Thymus (tissue), 11 donors: ENCODE measurements around the gene STK10. TPM values are rescaled to one million over a fixed set of nuclear protein-coding genes. Genes with fewer than 3 reads are reported as not detected.

ENCODE experiments used
- DNase-seq, 9 donors: peaks; one replicate each; pipeline ENCODE4 v3.0.0-alpha.2; 2013; ENCODE audit warnings: low spot score in 9 of 9, low read depth in 6 of 9, missing footprints in 1 of 9
- H3K27ac ChIP-seq, 2 donors: one replicate each; pipeline ENCODE4 v1.5.1; 2013; ENCODE audit warnings: control low read depth in 1 of 2, low read depth in 1 of 2, low read length in 1 of 2, mild to moderate bottlenecking in 1 of 2, moderate library complexity in 1 of 2
- H3K27me3 ChIP-seq, 2 donors: one replicate each; pipeline ENCODE4 v1.5.1; 2013; ENCODE audit warnings: low read length in 1 of 2; ENCODE audit not compliant: control insufficient read depth in 2 of 2, insufficient read depth in 1 of 2
- H3K36me3 ChIP-seq, 2 donors: one replicate each; pipeline ENCODE4 v1.5.1; 2013; ENCODE audit warnings: low read length in 1 of 2, mild to moderate bottlenecking in 1 of 2, moderate library complexity in 1 of 2; ENCODE audit not compliant: control insufficient read depth in 2 of 2, insufficient read depth in 2 of 2
- H3K4me1 ChIP-seq, 2 donors: one replicate each; pipeline ENCODE4 v1.5.1; 2013; ENCODE audit warnings: low read length in 2 of 2; ENCODE audit not compliant: control insufficient read depth in 2 of 2, insufficient read depth in 2 of 2
- H3K4me3 ChIP-seq, 2 donors: one replicate each; pipeline ENCODE4 v1.5.1; 2013; ENCODE audit warnings: low read length in 2 of 2, control low read depth in 1 of 2, mild to moderate bottlenecking in 1 of 2
- H3K9me3 ChIP-seq, 2 donors: one replicate each; pipeline ENCODE4 v1.5.1; 2013; ENCODE audit warnings: low read length in 1 of 2, mild to moderate bottlenecking in 1 of 2; ENCODE audit not compliant: control insufficient read depth in 2 of 2, insufficient read depth in 1 of 2
- WGBS: extraction: QIAGEN DNeasy Blood & Tissue Kit; methylation state at CpG from one replicate; pipeline ENCODE4 v1.1.7; 2013; 5-methylcytosine and 5-hydroxymethylcytosine counted together
- polyA plus RNA-seq: library from polyadenylated mRNA; stranded (reverse); fragments of 200-250 nt; gene quantifications from one replicate; pipeline ENCODE4 v1.2.3, GENCODE V29; 2013
- total RNA-seq: library from RNA; stranded (reverse); fragments of 120-200 nt; gene quantifications from one replicate; pipeline ENCODE4 v1.2.4, GENCODE V29; 2013
- donor health status: healthy.

The STK10 gene
- total and polyA plus RNA-seq, 2 donors = 22.0 to 44.9 TPM

- Histone ChIP-seq H3K27me3 (no peaks in the 10 kb centered on the region), H3K36me3 (peaks cover 9 to 25% of the 10 kb centered on the region in 2 donors), H3K4me1 (peaks cover 15 to 63% of the 10 kb centered on the region in 2 donors), H3K4me3 (no peak overlapping the region), H3K9me3 (peaks cover 3 to 9% of the 10 kb centered on the region in 2 donors), H3K27ac (peak overlapping the region; percentile 32)
- peak in 5 of 9 donors; percentile 18 to 75 (median 49) for DNase-seq
- WGBS = 21% methylated on average over 17 of the region's 17 CpGs
These were observed 76.8 kb downstream of the STK10 start for GRCh38 chr5:172110921-172111851.

GRCh38 chr5:172110260-172110815 is 77.7 kb downstream of the STK10 start:
- Histone ChIP-seq H3K4me3 (no peak overlapping the region), H3K27me3 (no peaks in the 10 kb centered on the region), H3K9me3 (peaks cover 1 to 7% of the 10 kb centered on the region in 2 donors), H3K27ac (peak overlapping the region in 1 of 2 donors; percentile 32), H3K4me1 (peaks cover 11 to 57% of the 10 kb centered on the region in 2 donors), H3K36me3 (peaks cover 15 to 26% of the 10 kb centered on the region in 2 donors)
- 77% methylated on average over 14 of the region's 14 CpGs for WGBS
- no peak for DNase-seq

- no peak overlapping the region for H3K27ac ChIP-seq
- peaks cover 0 to 2% of the 10 kb centered on the region in 2 donors for H3K9me3 ChIP-seq
- no peak for DNase-seq
- WGBS = 90% methylated on average over 8 of the region's 8 CpGs
- H3K36me3 ChIP-seq = peaks cover 19 to 30% of the 10 kb centered on the region in 2 donors
- no peak overlapping the region for H3K4me3 ChIP-seq
- peaks cover 5 to 51% of the 10 kb centered on the region in 2 donors for H3K4me1 ChIP-seq
- H3K27me3 ChIP-seq = no peaks in the 10 kb centered on the region
These were observed 78.3 kb downstream of the STK10 start for GRCh38 chr5:172109749-172110148.

GRCh38 chr5:172107571-172107970 is 80.5 kb downstream of the STK10 start:
- H3K27me3 ChIP-seq = no peaks in the 10 kb centered on the region
- DNase-seq = no peak
- no peaks in the 10 kb centered on the region for H3K9me3 ChIP-seq
- no peak overlapping the region for H3K27ac ChIP-seq
- no peak overlapping the region for H3K4me3 ChIP-seq
- H3K4me1 ChIP-seq = peaks cover 5 to 34% of the 10 kb centered on the region in 2 donors
- 83% methylated on average over 13 of the region's 13 CpGs for WGBS
- peaks cover 31 to 52% of the 10 kb centered on the region in 2 donors for H3K36me3 ChIP-seq

- peak in 6 of 9 donors; percentile 39 to 75 (median 60) for DNase-seq
- Histone ChIP-seq H3K27ac (peak overlapping the region in 1 of 2 donors; percentile 36), H3K4me1 (peaks cover 5 to 29% of the 10 kb centered on the region in 2 donors), H3K27me3 (no peaks in the 10 kb centered on the region), H3K36me3 (peaks cover 35 to 60% of the 10 kb centered on the region in 2 donors), H3K4me3 (no peak overlapping the region), H3K9me3 (no peaks in the 10 kb centered on the region)
- 43% methylated on average over 39 of the region's 39 CpGs for WGBS
These were observed 81.3 kb downstream of the STK10 start for GRCh38 chr5:172106511-172107356.

- peaks cover 43 to 66% of the 10 kb centered on the region in 2 donors for H3K36me3 ChIP-seq
- H3K9me3 ChIP-seq = no peaks in the 10 kb centered on the region
- WGBS = 92% methylated on average over 14 of the region's 14 CpGs
These were observed 82.2 kb downstream of the STK10 start for GRCh38 chr5:172105811-172106210.

GRCh38 chr5:172104801-172105701 is 83.0 kb downstream of the STK10 start:
- no peaks in the 10 kb centered on the region for H3K27me3 ChIP-seq
- no peaks in the 10 kb centered on the region for H3K9me3 ChIP-seq
- no peak overlapping the region for H3K4me3 ChIP-seq
- 96% methylated on average over 17 of the region's 17 CpGs for WGBS
- peaks cover 42 to 59% of the 10 kb centered on the region in 2 donors for H3K36me3 ChIP-seq
- DNase-seq = no peak
- H3K4me1 ChIP-seq = peaks cover 0 to 14% of the 10 kb centered on the region in 2 donors
- H3K27ac ChIP-seq = no peak overlapping the region

More at GRCh38 chr5:172105811-172106210, 82.2 kb downstream of the STK10 start:
- no peak for DNase-seq
- H3K4me1 ChIP-seq = peaks cover 0 to 20% of the 10 kb centered on the region in 2 donors
- no peak overlapping the region for H3K4me3 ChIP-seq
- H3K27me3 ChIP-seq = no peaks in the 10 kb centered on the region
- H3K27ac ChIP-seq = no peak overlapping the region

GRCh38 chr5:172104021-172104420 is 84.0 kb downstream of the STK10 start:
- no peak for DNase-seq
- Histone ChIP-seq H3K4me1 (peaks cover 0 to 14% of the 10 kb centered on the region in 2 donors), H3K36me3 (peaks cover 40 to 57% of the 10 kb centered on the region in 2 donors), H3K27me3 (no peaks in the 10 kb centered on the region), H3K4me3 (no peak overlapping the region), H3K9me3 (no peaks in the 10 kb centered on the region), H3K27ac (no peak overlapping the region)
- WGBS = 99% methylated on average over 11 of the region's 11 CpGs
